Left renal cortex interstitium (tissue), 4 donors: ENCODE measurements around the gene ADH6. TPM values are rescaled to one million over a fixed set of nuclear protein-coding genes. Genes with fewer than 3 reads are reported as not detected.
"Not testable (repeated sequence)": the region's sequence is repeated elsewhere in the genome, so short reads cannot be mapped to it uniquely, and the experiment has no call there.

Source experiments
- DNase-seq, 4 donors: peaks; one replicate each; pipeline ENCODE4 v3.0.0-alpha.2; 2013; ENCODE audit warnings: low read depth in 4 of 4, low spot score in 2 of 4, missing footprints in 1 of 4
- polyA plus RNA-seq, 4 donors: library from polyadenylated mRNA; unstranded; fragments of 120-200 nt; gene quantifications; one replicate each; pipeline ENCODE4 v1.2.1, GENCODE V29; 2013; ENCODE audit not compliant: insufficient read length in 4 of 4

Gene ADH6
- polyA plus RNA-seq, result 10 to 100 TPM; 16.0 to 34.3 (median 28.4) TPM

- DNase-seq, result no peak
Observed at GRCh38 chr4:99219072-99219471, at the start of gene ADH6. ADH6 (minus strand) TSS chr4:99219246; CDS start chr4:99219152, 94 bp downstream.

- DNase-seq, result no peak
Observed at GRCh38 chr4:99264927-99265326, 45.9 kb upstream of the ADH6 start.

- no peak for DNase-seq
Observed at GRCh38 chr4:99252746-99253145, 33.7 kb upstream of the ADH6 start.

GRCh38 chr4:99248714-99249113, 29.7 kb upstream of the ADH6 start:
- no peak for DNase-seq

GRCh38 chr4:99235955-99236354, 16.9 kb upstream of the ADH6 start:
- DNase-seq, result no peak

GRCh38 chr4:99234331-99235010, 15.4 kb upstream of the ADH6 start:
- no peak for DNase-seq

GRCh38 chr4:99233397-99233796, 14.4 kb upstream of the ADH6 start:
- not testable (repeated sequence) for DNase-seq

GRCh38 chr4:99228706-99229105, 9.7 kb upstream of the ADH6 start:
- not testable (repeated sequence) for DNase-seq

- not testable (repeated sequence) for DNase-seq
Observed at GRCh38 chr4:99227646-99228045, 8.6 kb upstream of the ADH6 start.

- no peak for DNase-seq
Observed at GRCh38 chr4:99221980-99222379, 2.9 kb upstream of the ADH6 start.

- DNase-seq, result no peak
Observed at GRCh38 chr4:99219479-99219878, 433 bp upstream of the ADH6 start.

- no peak for DNase-seq
Observed at GRCh38 chr4:99215521-99215920, 3.5 kb downstream of the ADH6 start.

- DNase-seq, result no peak
Observed at GRCh38 chr4:99210789-99211188, 8.3 kb downstream of the ADH6 start.

GRCh38 chr4:99209671-99210070, 9.4 kb downstream of the ADH6 start:
- DNase-seq, result no peak

- DNase-seq, result no peak
Observed at GRCh38 chr4:99208719-99209075, 10.3 kb downstream of the ADH6 start.

- DNase-seq, result no peak
Observed at GRCh38 chr4:99207911-99208718, 10.9 kb downstream of the ADH6 start.

GRCh38 chr4:99207069-99207743, 11.8 kb downstream of the ADH6 start:
- DNase-seq, result no peak

- peak in 2 of 4 donors; percentile 44 to 55 for DNase-seq
Observed at GRCh38 chr4:99205153-99205979, 13.7 kb downstream of the ADH6 start.

- no peak for DNase-seq
Observed at GRCh38 chr4:99202536-99202935, 16.5 kb downstream of the ADH6 start.

GRCh38 chr4:99202094-99202493, 17.0 kb downstream of the ADH6 start:
- no peak for DNase-seq

GRCh38 chr4:99201690-99202089, 17.4 kb downstream of the ADH6 start:
- no peak for DNase-seq
